K562 (cell line): ENCODE data around the gene PCARE. TPM values are rescaled to one million over a fixed set of nuclear protein-coding genes. Genes with fewer than 3 reads are reported as not detected.

Source experiments
- ATAC-seq: fragments of 200-7000 bp; cut with Tn5 transposase; 3 replicates; pipeline ENCODE4 v1.9.1; 2020; ENCODE audit warnings: moderate library complexity
- BruUV-seq: library from RNA; stranded (reverse); fragments of 400-500 nt; replicated peaks from 2 replicates; lab custom pipeline; 2021; lab: Mats Ljungman, UMichigan
- CTCF ChIA-PET: fragments of 300-600 bp; formaldehyde crosslinking; extraction: SDS; loops from one replicate; lab custom pipeline; 2021; ENCODE audit warnings: low intra/inter-chr PET ratio; lab: Yijun Ruan, JAX
- POLR2A ChIA-PET: fragments of 300-600, 350-650 bp; sonication (Branson Sonifier 250); formaldehyde crosslinking; extraction: SDS; loops from one replicate; lab custom pipeline; 2021; ENCODE audit warnings: antibody characterized with exemption, inconsistent platforms; lab: Yijun Ruan, JAX
- DNase-seq, 4 experiments: peaks; one replicate each; pipeline versions ENCODE4 v3.0.0 to v3.0.0-alpha.2; 2011 to 2018; ENCODE audit warnings: low spot score in 3 of 4, mixed read lengths in 3 of 4; ENCODE audit errors: extremely low read depth in 1 of 4
- FAIRE-seq: peaks from 2 replicates; lab custom pipeline; 2011; peaks lifted over from hg19 to GRCh38; lab: Jason Lieb, UNC
- H2AFZ ChIP-seq: 2 replicates; pipeline ENCODE4 v1.6.0; 2011; ENCODE audit warnings: low read depth, low read length, control low read depth, inconsistent platforms
- H3K27ac ChIP-seq: fragments of 200-600 bp; 3 replicates; pipeline ENCODE4 v1.8.0; 2011; ENCODE audit warnings: low read depth, mild to moderate bottlenecking, control low read depth, inconsistent platforms, low read length, moderate library complexity, mixed read lengths; ENCODE audit errors: extremely low read depth
- H3K27me3 ChIP-seq, 2 experiments: fragments of 300-600 bp in 1 of 2; 2 replicates in 1 of 2; 3 replicates in 1 of 2; pipeline versions ENCODE4 v1.6.0 to v1.8.0; 2011; ENCODE audit warnings: inconsistent platforms in 2 of 2, low read length in 2 of 2, mild to moderate bottlenecking in 1 of 2, mixed read lengths in 1 of 2, moderate library complexity in 1 of 2; ENCODE audit not compliant: control insufficient read depth in 2 of 2, insufficient read depth in 2 of 2
- H3K36me3 ChIP-seq: fragments of 300-600 bp; 3 replicates; pipeline ENCODE4 v1.8.0; 2011; ENCODE audit warnings: mild to moderate bottlenecking, low read length, inconsistent platforms; ENCODE audit not compliant: control insufficient read depth, insufficient read depth
- H3K4me1 ChIP-seq, 2 experiments: fragments of 200-600 bp in 1 of 2; replicated peaks in 1 of 2; 2 replicates in 1 of 2; 3 replicates in 1 of 2; pipeline versions ENCODE4 v1.5.1 to v1.8.0; 2011; ENCODE audit warnings: inconsistent platforms in 2 of 2, low read length in 2 of 2, mild to moderate bottlenecking in 1 of 2, mixed read lengths in 1 of 2, moderate library complexity in 1 of 2; ENCODE audit not compliant: control insufficient read depth in 2 of 2, insufficient read depth in 2 of 2
- H3K4me2 ChIP-seq: 2 replicates; pipeline ENCODE4 v1.6.1; 2011; ENCODE audit warnings: low read length, control low read depth, inconsistent platforms, mixed read lengths; ENCODE audit not compliant: insufficient read depth
- H3K4me3 ChIP-seq: fragments of 200-600 bp; sonication (generic), shearing (Covaris generic); 2 replicates; pipeline ENCODE4 v1.5.1; 2016; ENCODE audit warnings: control low read depth, inconsistent platforms
- H3K79me2 ChIP-seq: fragments of 200-600 bp; 3 replicates; pipeline ENCODE4 v1.8.0; 2011; ENCODE audit warnings: low read length, inconsistent platforms; ENCODE audit not compliant: control insufficient read depth, insufficient read depth
- H3K9ac ChIP-seq, 2 experiments: 2 replicates each; pipeline versions ENCODE4 v1.6.0 to v1.6.1; 2011; ENCODE audit warnings: low read depth in 2 of 2, low read length in 2 of 2, control low read depth in 1 of 2, inconsistent platforms in 1 of 2, mild to moderate bottlenecking in 1 of 2, mixed read lengths in 1 of 2; ENCODE audit not compliant: insufficient read depth in 1 of 2
- H3K9me1 ChIP-seq: one replicate; pipeline ENCODE4 v1.6.0; 2011; ENCODE audit warnings: inconsistent platforms, mild to moderate bottlenecking, low read length, moderate library complexity; ENCODE audit not compliant: control insufficient read depth, insufficient read depth
- H3K9me3 ChIP-seq: replicated peaks from 2 replicates; pipeline ENCODE4 v1.5.1; 2011; ENCODE audit warnings: low read depth, low read length, inconsistent platforms; ENCODE audit not compliant: control insufficient read depth, insufficient read depth
- H4K20me1 ChIP-seq: replicated peaks from 2 replicates; pipeline ENCODE4 v1.6.1; 2011; ENCODE audit warnings: low read length, inconsistent platforms, mixed read lengths; ENCODE audit not compliant: control insufficient read depth, insufficient read depth
- BRCA1 ChIP-seq, 2 experiments: fragments of 450-650 bp in 1 of 2; sonication (generic) in 1 of 2; formaldehyde crosslinking in 1 of 2; IDR thresholded peaks; 2 replicates each; pipeline versions ENCODE4 v1.5.0 to v1.6.1; 2017 to 2020; ENCODE audit warnings: mild to moderate bottlenecking in 1 of 2, missing genetic modification reagents in 1 of 2
- CEBPB ChIP-seq: fragments of 450-650 bp; IDR thresholded peaks from 2 replicates; pipeline ENCODE4 v1.6.1; 2016; ENCODE audit warnings: missing genetic modification characterization, missing compliant biosample characterization
- CEBPG ChIP-seq, 3 experiments: fragments of 200-800 bp in 1 of 3; sonication (Bioruptor generic) in 1 of 3; sonication (generic) in 1 of 3; formaldehyde crosslinking in 1 of 3; IDR thresholded peaks in 2 of 3; conservative IDR thresholded peaks in 1 of 3; 2 replicates each; pipeline versions ENCODE4 v1.6.1 to v1.8.0; 2016 to 2022; ENCODE audit warnings: missing compliant biosample characterization in 2 of 3, missing genetic modification characterization in 2 of 3, mild to moderate bottlenecking in 1 of 3, missing genetic modification reagents in 1 of 3
- ZNF431 ChIP-seq: sonication (generic); formaldehyde crosslinking; IDR thresholded peaks from 2 replicates; pipeline ENCODE4 v1.8.0; 2022; ENCODE audit warnings: mild to moderate bottlenecking, missing genetic modification reagents
- WGBS: fragments of 100-300 bp; shearing (Covaris generic); methylation state at CpG from one replicate; pipeline ENCODE4 v1.1.6; 2016; ENCODE audit warnings: low coverage, mixed read lengths; ENCODE audit not compliant: insufficient coverage; ENCODE audit errors: missing lambda C conversion rate; 5-methylcytosine and 5-hydroxymethylcytosine counted together
- in situ Hi-C: fragments of 300-500 bp; cut with MboI; formaldehyde crosslinking; loops from 4 replicates; pipeline ENCODE4 v1.15.0; 2018; ENCODE audit warnings: inconsistent platforms, mixed read lengths
- intact Hi-C: fragments of 100-400 bp; cut with micrococcal nuclease; formaldehyde crosslinking; loops from 2 replicates; pipeline ENCODE4 v1.14.2; 2022
- polyA plus RNA-seq, 8 experiments: library from polyadenylated mRNA; depleted of rRNA in 4 of 8; stranded (reverse) in 5 of 8; unstranded in 3 of 8; fragments of >200 nt; fragmentation: Nextera tagmentation in 2 of 8; fragmentation: Illumina TruSeq in 1 of 8; extraction: Ambion mirVana in 2 of 8; extraction: Trizol in 1 of 8; gene quantifications; 2 replicates each; pipeline versions ENCODE4 v1.2.1 to v1.2.3, GENCODE V29; 2011 to 2014; ENCODE audit warnings: inconsistent platforms in 1 of 8, missing spikeins in 1 of 8
- total RNA-seq, 7 experiments: library from RNA; depleted of rRNA in 6 of 7; stranded (reverse); fragments of >200 nt in 6 of 7; fragmentation: Illumina TruSeq in 2 of 7; extraction: Trizol in 2 of 7; gene quantifications; 2 replicates each; pipeline versions ENCODE4 v1.2.1 to v1.2.3, GENCODE V29; 2011 to 2021; ENCODE audit warnings: low replicate concordance in 1 of 7

PCARE gene
- total and polyA plus RNA-seq, 9 of the 15 experiments (the other 6 are each of a cell fraction or from before 2014, with no cell fraction given) = not detected

DNA sequence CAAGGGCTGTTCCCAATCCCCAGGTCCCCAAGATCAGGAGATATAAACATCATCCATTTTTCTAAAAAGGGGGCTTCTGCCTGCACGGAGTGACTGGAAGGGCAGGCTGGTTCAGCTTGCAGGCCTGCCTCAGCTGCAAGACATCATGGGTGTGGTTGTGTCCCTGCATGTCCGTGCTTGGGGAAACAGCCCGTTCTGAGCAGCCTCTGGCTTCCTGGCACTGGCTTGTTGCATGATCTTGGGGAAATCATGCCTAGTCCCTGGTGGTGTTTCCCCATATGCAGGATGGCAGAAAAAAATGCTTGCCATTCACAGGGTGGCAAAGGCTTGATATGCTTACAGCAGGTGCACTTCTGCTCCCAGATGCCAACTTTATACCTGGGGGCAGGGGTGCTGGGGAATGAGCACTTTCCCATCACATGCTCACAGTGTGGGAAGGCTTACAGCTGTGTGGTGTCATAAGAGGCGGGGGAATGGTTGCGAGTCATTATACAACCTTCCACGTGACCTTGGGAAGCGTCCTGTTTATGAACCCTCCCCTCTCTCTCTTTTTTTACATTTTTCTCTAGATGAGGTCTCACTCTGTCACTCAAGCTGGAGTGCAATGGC is 7.2 kb downstream of the PCARE start (continued):
- TF ChIP-seq BRCA1 (IDR thresholded peaks at IDR 0.05) (no peak), BRCA1 (CRISPR knock-in tag; IDR thresholded peaks at IDR 0.05) (no peak)

GRCh38 chr2:29066271-29066860 is 8.0 kb downstream of the PCARE start:
- H3K4me2 ChIP-seq = no peak overlapping the region
- no peak overlapping the region for H3K27ac ChIP-seq
- ChIA-PET POLR2A (no interaction called here), CTCF (no interaction called here)
- H3K4me3 ChIP-seq = no peak overlapping the region
- intact Hi-C loops = no loop called here
- H3K36me3 ChIP-seq = no peaks in the 10 kb centered on the region
- 0% methylated on average over 8 of the region's 8 CpGs for WGBS
- no peaks in the 10 kb centered on the region for H4K20me1 ChIP-seq
- in situ Hi-C loops = no loop called here
- no peaks in the 10 kb centered on the region for H3K4me1 ChIP-seq
- H3K9me3 ChIP-seq = no peaks in the 10 kb centered on the region
- no TSS peak for BruUV-seq
- no peaks in the 10 kb centered on the region for H3K9me1 ChIP-seq
- H2AFZ ChIP-seq = no peak overlapping the region
- DNase-seq (no peak), FAIRE-seq (no peak), ATAC-seq (no peak)
- TF ChIP-seq CEBPG (CRISPR knock-in tag; IDR thresholded peaks at IDR 0.05) (no peak), CEBPG (tag; conservative IDR thresholded peaks at IDR 0.05 in 1 of 2, IDR thresholded peaks at IDR 0.05 in 1 of 2) (0 out of 4 replicates have a peak, but pooled peaks of 1 of the 2 experiments have one; percentile 17), ZNF431 (CRISPR knock-in tag) (no peak), CEBPB (tag) (0 out of 2 replicates have a peak, but pooled peaks have one; percentile 35)
- no peak overlapping the region for H3K9ac ChIP-seq
- no peaks in the 10 kb centered on the region for H3K79me2 ChIP-seq
- H3K27me3 ChIP-seq = peaks cover 16 to 68% of the 10 kb centered on the region in 2 experiments; a peak in 4 of 5 replicates
